Left renal cortex interstitium (tissue), 4 donors: ENCODE results near the gene NEURL3. TPM values are rescaled to one million over a fixed set of nuclear protein-coding genes. Genes with fewer than 3 reads are reported as not detected.

Source experiments
- polyA plus RNA-seq, 4 donors: library from polyadenylated mRNA; unstranded; fragments of 120-200 nt; gene quantifications; one replicate each; pipeline ENCODE4 v1.2.1, GENCODE V29; 2013; ENCODE audit not compliant: insufficient read length in 4 of 4

Gene NEURL3
- polyA plus RNA-seq, 4 donors, result 4.5 to 7.5 (median 6.2) TPM

Other genes starting within 250 kb of the NEURL3 start
- gene TMEM127, start 239.4 kb downstream of the NEURL3 start, polyA plus RNA-seq, result 10 to 100 TPM; 41.9 to 46.2 (median 45.2) TPM
- gene CIAO1, start 239.1 kb downstream of the NEURL3 start, polyA plus RNA-seq, result 10 to 100 TPM; 61.5 to 82.0 (median 72.3) TPM
- gene SNRNP200, start 199.8 kb downstream of the NEURL3 start, polyA plus RNA-seq, result 100 to 1,000 TPM; 177 to 201 (median 189) TPM
- 1 to 10 TPM; 3.9 to 5.7 (median 4.8) TPM for gene ITPRIPL1, start 180.0 kb downstream of the NEURL3 start, polyA plus RNA-seq
- 10 to 100 TPM; 16.1 to 21.5 (median 17.7) TPM for gene NCAPH, start 169.6 kb downstream of the NEURL3 start, polyA plus RNA-seq
- 1 to 10 TPM; 4.3 to 6.9 (median 5.4) TPM for gene ARID5A, start 31.4 kb upstream of the NEURL3 start, polyA plus RNA-seq
- gene KANSL3, start 133.0 kb upstream of the NEURL3 start, polyA plus RNA-seq, result 10 to 100 TPM; 48.1 to 63.8 (median 55.9) TPM
- 1 to 10 TPM in 2 of 4 donors, under 1 TPM in 2; 0.59 to 2.7 (median 1.5) TPM for gene FER1L5, start 137.4 kb upstream of the NEURL3 start, polyA plus RNA-seq
- gene LMAN2L, start 234.7 kb upstream of the NEURL3 start, polyA plus RNA-seq, result 10 to 100 TPM; 48.8 to 52.7 (median 51.4) TPM